ENCODE results near the gene IFNAR2. TPM values are rescaled to one million over a fixed set of nuclear protein-coding genes. Genes with fewer than 3 reads are reported as not detected.

Gene IFNAR2
- total RNA-seq, 1 donor from 2014 or later: 20.3 TPM

DNA sequence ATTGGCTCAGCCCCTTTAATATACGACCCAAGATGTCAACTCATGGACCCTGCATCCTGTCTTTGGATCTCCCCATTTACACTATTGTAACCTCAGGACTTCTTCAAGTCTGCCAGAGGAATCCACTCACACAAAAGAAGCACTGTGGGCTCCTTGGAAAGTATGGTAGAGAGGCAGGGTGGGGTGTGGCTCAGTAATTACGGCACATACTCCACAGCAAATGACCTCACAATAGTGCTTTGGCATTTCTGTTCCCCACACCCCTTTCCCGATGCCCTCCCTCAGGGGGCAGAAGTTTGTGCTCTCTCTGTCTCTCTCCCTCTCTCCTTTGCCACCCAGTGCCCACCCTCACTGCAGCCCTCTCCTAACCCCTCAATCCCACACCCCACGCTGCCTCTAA, 27.8 kb upstream of the IFNAR2 start:
- Mint-ChIP-seq H3K36me3 (no peaks in the 10 kb centered on the region), H3K4me3 (no peak overlapping the region), H3K9me3 (no peaks in the 10 kb centered on the region), H3K27me3 (ENCODE audit: low read depth) (peaks cover 11% of the 10 kb centered on the region), H3K27ac (no peak overlapping the region), H3K4me1 (peaks cover 19% of the 10 kb centered on the region)
- no peak for DNase-seq (ENCODE audit: low spot score in 2 of 2, unreplicated experiment in 2 of 2)
- TF ChIP-seq, protein P1, sequence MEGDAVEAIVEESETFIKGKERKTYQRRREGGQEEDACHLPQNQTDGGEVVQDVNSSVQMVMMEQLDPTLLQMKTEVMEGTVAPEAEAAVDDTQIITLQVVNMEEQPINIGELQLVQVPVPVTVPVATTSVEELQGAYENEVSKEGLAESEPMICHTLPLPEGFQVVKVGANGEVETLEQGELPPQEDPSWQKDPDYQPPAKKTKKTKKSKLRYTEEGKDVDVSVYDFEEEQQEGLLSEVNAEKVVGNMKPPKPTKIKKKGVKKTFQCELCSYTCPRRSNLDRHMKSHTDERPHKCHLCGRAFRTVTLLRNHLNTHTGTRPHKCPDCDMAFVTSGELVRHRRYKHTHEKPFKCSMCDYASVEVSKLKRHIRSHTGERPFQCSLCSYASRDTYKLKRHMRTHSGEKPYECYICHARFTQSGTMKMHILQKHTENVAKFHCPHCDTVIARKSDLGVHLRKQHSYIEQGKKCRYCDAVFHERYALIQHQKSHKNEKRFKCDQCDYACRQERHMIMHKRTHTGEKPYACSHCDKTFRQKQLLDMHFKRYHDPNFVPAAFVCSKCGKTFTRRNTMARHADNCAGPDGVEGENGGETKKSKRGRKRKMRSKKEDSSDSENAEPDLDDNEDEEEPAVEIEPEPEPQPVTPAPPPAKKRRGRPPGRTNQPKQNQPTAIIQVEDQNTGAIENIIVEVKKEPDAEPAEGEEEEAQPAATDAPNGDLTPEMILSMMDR (IDR thresholded peaks at IDR 0.05; ENCODE audit: unreplicated experiment): no peak

DNA sequence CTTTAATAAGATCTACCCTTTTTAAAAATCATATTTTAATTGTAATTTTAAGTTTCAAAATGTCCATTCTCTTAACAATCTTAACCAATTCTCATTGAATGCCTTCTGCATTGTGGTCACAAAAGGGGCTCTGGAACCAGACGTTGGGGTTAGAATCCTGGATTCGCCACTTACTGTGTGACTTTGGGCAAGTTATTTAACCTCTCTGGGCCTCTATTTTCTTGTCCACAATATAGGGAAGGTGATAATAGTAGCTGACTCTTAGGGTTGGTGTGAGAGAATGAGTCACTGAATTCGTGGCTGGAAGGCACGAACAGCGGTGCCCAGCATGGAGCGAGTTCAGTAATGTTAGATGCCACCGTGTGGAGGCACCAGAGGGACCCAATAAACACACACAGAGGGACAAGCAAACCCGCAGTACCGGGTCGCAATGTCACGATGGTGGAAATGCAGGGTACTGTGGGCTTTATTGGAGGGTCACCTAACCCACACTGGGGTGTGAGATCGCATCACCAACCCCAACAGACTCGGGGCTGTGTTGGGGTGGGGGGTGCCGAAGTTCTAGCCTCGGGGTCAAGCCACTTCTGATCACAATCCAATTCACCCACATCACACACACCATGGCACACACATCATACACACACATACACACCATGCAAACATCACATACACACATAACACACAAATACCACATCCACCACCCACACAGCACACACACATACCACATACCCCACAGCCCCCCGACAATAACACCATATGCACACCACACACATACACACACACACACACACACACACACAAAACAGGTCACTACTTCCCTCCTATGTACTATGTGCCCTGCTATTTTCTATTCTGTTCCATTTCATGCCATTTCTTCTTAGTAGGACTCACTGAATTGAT, 27.0 kb upstream of the IFNAR2 start:
- peaks cover 7% of the 10 kb centered on the region for H3K27me3 Mint-ChIP-seq (ENCODE audit: low read depth)
- no peak for DNase-seq (ENCODE audit: low spot score in 2 of 2, unreplicated experiment in 2 of 2)
- H3K4me1 Mint-ChIP-seq: peaks cover 13% of the 10 kb centered on the region
- TF ChIP-seq, protein P1 (IDR thresholded peaks at IDR 0.05; ENCODE audit: unreplicated experiment): no peak
- peaks cover 5% of the 10 kb centered on the region for H3K9me3 Mint-ChIP-seq
- no peak overlapping the region for H3K4me3 Mint-ChIP-seq
- no peak overlapping the region for H3K27ac Mint-ChIP-seq
- H3K36me3 Mint-ChIP-seq: no peaks in the 10 kb centered on the region

DNA sequence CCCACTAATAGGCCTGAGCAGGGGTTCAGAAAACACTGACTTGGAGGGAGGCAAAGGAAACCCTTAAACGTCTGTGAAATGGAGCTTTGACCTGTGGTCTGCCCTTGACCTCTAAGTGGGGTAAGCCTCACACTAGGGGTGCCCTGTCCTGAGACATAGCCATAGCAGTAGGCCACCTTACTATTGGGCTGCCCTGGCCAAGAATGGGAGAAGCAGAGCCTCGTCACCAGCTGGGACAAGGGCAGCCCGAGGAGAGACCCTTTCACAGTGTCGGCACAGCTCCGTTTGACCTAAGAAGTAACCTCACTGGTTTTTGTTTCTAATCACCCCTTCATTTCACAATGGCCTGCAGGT, 26.4 kb upstream of the IFNAR2 start:
- peaks cover 12% of the 10 kb centered on the region for H3K4me1 Mint-ChIP-seq
- peak overlapping the region; percentile 85 for H3K27ac Mint-ChIP-seq
- TF ChIP-seq, protein P1 (IDR thresholded peaks at IDR 0.05; ENCODE audit: unreplicated experiment): no peak
- no peak for DNase-seq (ENCODE audit: low spot score in 2 of 2, unreplicated experiment in 2 of 2)
- H3K27me3 Mint-ChIP-seq (ENCODE audit: low read depth): peaks cover under 1% of the 10 kb centered on the region
- peaks cover 11% of the 10 kb centered on the region for H3K9me3 Mint-ChIP-seq
- no peak overlapping the region for H3K4me3 Mint-ChIP-seq
- H3K36me3 Mint-ChIP-seq: peaks cover 6% of the 10 kb centered on the region

DNA sequence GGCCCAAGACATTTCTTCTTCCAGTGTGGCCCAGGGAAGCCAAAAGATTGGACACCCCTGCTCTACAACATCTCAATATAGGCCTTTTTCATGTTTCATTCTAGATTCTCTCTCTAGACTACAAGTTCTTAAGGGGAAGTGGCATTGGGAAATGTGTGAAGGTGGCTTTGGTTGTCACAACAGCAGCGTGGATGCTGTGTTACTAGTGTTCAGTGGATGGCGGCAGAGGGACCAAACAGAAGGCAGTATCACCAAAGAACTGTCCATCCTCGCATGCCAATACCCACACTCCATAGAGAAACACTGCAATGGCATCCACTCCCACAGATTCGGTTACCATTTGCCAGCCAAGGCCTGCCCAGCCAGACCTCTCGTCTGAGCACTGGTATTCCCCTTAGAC, 24.3 kb upstream of the IFNAR2 start:
- Mint-ChIP-seq H3K27me3 (ENCODE audit: low read depth) (no peaks in the 10 kb centered on the region), H3K9me3 (peaks cover 15% of the 10 kb centered on the region), H3K27ac (no peak overlapping the region), H3K36me3 (peaks cover 9% of the 10 kb centered on the region), H3K4me1 (peaks cover 6% of the 10 kb centered on the region), H3K4me3 (no peak overlapping the region)
- no peak for DNase-seq (ENCODE audit: low spot score in 2 of 2, unreplicated experiment in 2 of 2)
- TF ChIP-seq, protein P1 (IDR thresholded peaks at IDR 0.05; ENCODE audit: unreplicated experiment): no peak

DNA sequence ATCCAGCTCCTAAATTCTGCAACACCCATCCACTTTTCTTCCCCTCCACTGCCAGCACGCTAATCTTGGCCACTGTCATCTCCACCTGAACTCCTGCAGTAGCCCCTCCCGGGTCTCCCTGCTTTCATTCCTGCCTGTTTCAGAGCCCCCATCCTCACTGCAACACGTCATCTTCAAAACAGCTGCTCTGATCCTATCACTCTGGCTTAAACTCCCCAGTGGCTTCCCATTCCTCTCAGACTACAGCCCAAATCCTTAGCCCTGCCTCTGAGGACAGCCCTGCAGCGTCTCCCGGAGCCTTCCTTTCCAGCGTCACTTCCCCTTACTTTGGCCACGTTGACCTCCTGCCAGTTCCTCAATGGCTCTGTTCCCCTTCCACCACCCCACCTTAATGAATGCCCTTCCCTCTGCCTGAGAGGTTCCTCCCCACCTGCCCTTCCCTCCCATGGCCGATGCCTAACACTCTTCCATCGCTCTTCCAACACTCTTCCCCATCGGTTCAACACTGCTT, 22.9 kb upstream of the IFNAR2 start:
- Mint-ChIP-seq H3K4me1 (peaks cover 6% of the 10 kb centered on the region), H3K36me3 (peaks cover 9% of the 10 kb centered on the region), H3K9me3 (peaks cover 15% of the 10 kb centered on the region), H3K4me3 (no peak overlapping the region), H3K27ac (no peak overlapping the region), H3K27me3 (ENCODE audit: low read depth) (no peaks in the 10 kb centered on the region)
- no peak for DNase-seq (ENCODE audit: low spot score in 2 of 2, unreplicated experiment in 2 of 2)
- TF ChIP-seq, protein P1 (IDR thresholded peaks at IDR 0.05; ENCODE audit: unreplicated experiment): no peak

All from mesothelial cell of epicardium (in vitro differentiated cells).